ENCODE results near the gene TPRA1.

- TF ChIP-seq BHLHE40 (IDR thresholded peaks at IDR 0.05; ENCODE audit: low read depth, low read length): no peak
- TF ChIP-seq CTCF (conservative IDR thresholded peaks at IDR 0.05; ENCODE audit: low read depth, low read length): no peak
- no peak for TF ChIP-seq USF2 (IDR thresholded peaks at IDR 0.05; ENCODE audit: low read depth, low read length)
- TF ChIP-seq NFE2L2 (IDR thresholded peaks at IDR 0.05; ENCODE audit: low read depth, low read length): no peak
- no peak for TF ChIP-seq POLR2A (IDR thresholded peaks at IDR 0.05; ENCODE audit: low read depth, low read length)
- no peak for TF ChIP-seq CHD1 (IDR thresholded peaks at IDR 0.05; ENCODE audit: low read depth, low read length)
- no peak for TF ChIP-seq RFX5 (IDR thresholded peaks at IDR 0.05; ENCODE audit: low read depth, low read length)
Observed at GRCh38 chr3:127584734-127585133, 5.8 kb downstream of the TPRA1 start.
